Endometrial microvascular endothelial cells (primary cell): ENCODE measurements around the gene SLFN5. TPM values are rescaled to one million over a fixed set of nuclear protein-coding genes. Genes with fewer than 3 reads are reported as not detected.
"Not testable (repeated sequence)": the region's sequence is repeated elsewhere in the genome, so short reads cannot be mapped to it uniquely, and the experiment has no call there.

ENCODE experiments used
- in situ Hi-C: cut with HindIII; loops from 2 replicates; pipeline ENCODE4 v1.10.0; 2017; ENCODE audit warnings: low sequenced_read_pairs, low pct_unique_long_range_greater_than_20kb; ENCODE audit errors: inconsistent ontology term
- total RNA-seq: library from RNA; depleted of rRNA; stranded (reverse); fragments of >200 nt; gene quantifications from one replicate; pipeline ENCODE4 v1.2.3, GENCODE V29; 2015; ENCODE audit errors: inconsistent ontology term

Gene SLFN5
- total RNA-seq = 26.3 TPM

GRCh38 chr17:35242805-35243560, at the start of gene SLFN5:
TSS of gene SLFN5 (plus strand) at chr17:35243072. CDS start at chr17:35258691, 15,619 bp downstream.
- in situ Hi-C loops = no loop called here

- in situ Hi-C loops = not testable (repeated sequence)
Measured at GRCh38 chr17:35194001-35194400, 48.9 kb upstream of the SLFN5 start, which contains the start of gene SLC35G3. TSS of gene SLC35G3 (minus strand) at chr17:35194393. CDS start at chr17:35194307, 86 bp downstream.

- in situ Hi-C loops = not testable (repeated sequence)
Measured at GRCh38 chr17:35195062-35195461, 47.8 kb upstream of the SLFN5 start.

GRCh38 chr17:35202582-35202981, 40.3 kb upstream of the SLFN5 start:
- in situ Hi-C loops = not testable (repeated sequence)

- in situ Hi-C loops = no loop called here
Measured at GRCh38 chr17:35210741-35211140, 32.1 kb upstream of the SLFN5 start.

GRCh38 chr17:35212668-35213067, 30.2 kb upstream of the SLFN5 start:
- in situ Hi-C loops = no loop called here

GRCh38 chr17:35213412-35213940, 29.4 kb upstream of the SLFN5 start:
- in situ Hi-C loops = no loop called here

- in situ Hi-C loops = no loop called here
Measured at GRCh38 chr17:35214192-35214591, 28.7 kb upstream of the SLFN5 start.

- in situ Hi-C loops = no loop called here
Measured at GRCh38 chr17:35214631-35215273, 28.1 kb upstream of the SLFN5 start.

GRCh38 chr17:35217107-35217506, 25.8 kb upstream of the SLFN5 start:
- in situ Hi-C loops = no loop called here

GRCh38 chr17:35218915-35219314, 24.0 kb upstream of the SLFN5 start:
- in situ Hi-C loops = no loop called here

- in situ Hi-C loops = no loop called here
Measured at GRCh38 chr17:35222452-35222851, 20.4 kb upstream of the SLFN5 start.

GRCh38 chr17:35224436-35224835, 18.4 kb upstream of the SLFN5 start:
- in situ Hi-C loops = no loop called here

- in situ Hi-C loops = no loop called here
Measured at GRCh38 chr17:35227546-35227945, 15.3 kb upstream of the SLFN5 start.

GRCh38 chr17:35229638-35230037, 13.2 kb upstream of the SLFN5 start:
- in situ Hi-C loops = no loop called here

GRCh38 chr17:35234315-35234714, 8.6 kb upstream of the SLFN5 start:
- in situ Hi-C loops = not testable (repeated sequence)

GRCh38 chr17:35235289-35235688, 7.6 kb upstream of the SLFN5 start:
- in situ Hi-C loops = no loop called here

- in situ Hi-C loops = no loop called here
Measured at GRCh38 chr17:35235917-35236316, 7.0 kb upstream of the SLFN5 start.

GRCh38 chr17:35236821-35237220, 6.1 kb upstream of the SLFN5 start:
- in situ Hi-C loops = no loop called here

- in situ Hi-C loops = no loop called here
Measured at GRCh38 chr17:35238821-35239220, 4.1 kb upstream of the SLFN5 start.
